AG09319 (cell line): Measurements from ENCODE around the gene POU6F1.
A peak's percentile ranks its signal among the peaks of the same experiment; 100 is the strongest.

Experiments used
- DNase-seq: peaks from one replicate; pipeline ENCODE4 v3.0.0-alpha.2; 2010; ENCODE audit warnings: low read depth; ENCODE audit errors: extremely low read depth
- CTCF ChIP-seq: IDR thresholded peaks from 2 replicates; pipeline ENCODE4 v1.5.1; 2011; ENCODE audit warnings: low read depth, mild to moderate bottlenecking, inconsistent platforms, low read length, moderate library complexity

Gene POU6F1

GRCh38 chr12:51185171-51185717 lies 32.6 kb downstream of the POU6F1 start:
- TF ChIP-seq CTCF: no peak
- no peak for DNase-seq

- DNase-seq: no peak
- no peak for TF ChIP-seq CTCF
Measured at GRCh38 chr12:51183816-51184215, 34.0 kb downstream of the POU6F1 start.

GRCh38 chr12:51183349-51183748 lies 34.5 kb downstream of the POU6F1 start:
- DNase-seq: no peak
- TF ChIP-seq CTCF: no peak

GRCh38 chr12:51181558-51181957 lies 36.3 kb downstream of the POU6F1 start:
- DNase-seq: no peak
- no peak for TF ChIP-seq CTCF

GRCh38 chr12:51177897-51178296 lies 40.0 kb downstream of the POU6F1 start:
- no peak for DNase-seq
- TF ChIP-seq CTCF: no peak

- no peak for TF ChIP-seq CTCF
- DNase-seq: no peak
Measured at GRCh38 chr12:51174501-51174900, 43.4 kb downstream of the POU6F1 start.

GRCh38 chr12:51172515-51173431 lies 45.1 kb downstream of the POU6F1 start, which contains the start of gene TFCP2:
Gene TFCP2 (minus strand): TSS chr12:51173135. CDS start chr12:51172422, 713 bp downstream.
- DNase-seq: peak; percentile 88
- no peak for TF ChIP-seq CTCF
